NCI-H1105 treated with DMSO at 0.1 percent for 48 hours (cell line): ENCODE measurements around the gene ABLIM2.

Source experiments
- DNase-seq: peaks from one replicate; lab custom pipeline; 2025; lab: John Stamatoyannopoulos, UW

ABLIM2 gene

GRCh38 chr4:8103421-8104390, 54.9 kb downstream of the ABLIM2 start:
- no peak for DNase-seq

GRCh38 chr4:8102831-8103230, 55.8 kb downstream of the ABLIM2 start:
- no peak for DNase-seq

- no peak for DNase-seq
Observed at GRCh38 chr4:8102076-8102355, 56.6 kb downstream of the ABLIM2 start.

- DNase-seq: no peak
Observed at GRCh38 chr4:8101213-8102075, 57.2 kb downstream of the ABLIM2 start.

GRCh38 chr4:8099981-8100464, 58.6 kb downstream of the ABLIM2 start:
- no peak for DNase-seq

- no peak for DNase-seq
Observed at GRCh38 chr4:8098506-8098905, 60.1 kb downstream of the ABLIM2 start.

- no peak for DNase-seq
Observed at GRCh38 chr4:8097721-8098345, 60.8 kb downstream of the ABLIM2 start.

- DNase-seq: no peak
Observed at GRCh38 chr4:8097141-8097541, 61.5 kb downstream of the ABLIM2 start.

GRCh38 chr4:8096690-8097061, 61.9 kb downstream of the ABLIM2 start:
- no peak for DNase-seq

GRCh38 chr4:8095956-8096689, 62.5 kb downstream of the ABLIM2 start:
- DNase-seq: no peak

- no peak for DNase-seq
Observed at GRCh38 chr4:8093587-8094274, 64.9 kb downstream of the ABLIM2 start.

GRCh38 chr4:8092282-8092681, 66.3 kb downstream of the ABLIM2 start:
- no peak for DNase-seq

- DNase-seq: no peak
Observed at GRCh38 chr4:8090744-8091301, 67.8 kb downstream of the ABLIM2 start.

GRCh38 chr4:8090312-8090711, 68.3 kb downstream of the ABLIM2 start:
- no peak for DNase-seq

GRCh38 chr4:8089862-8090261, 68.8 kb downstream of the ABLIM2 start:
- no peak for DNase-seq

- DNase-seq: no peak
Observed at GRCh38 chr4:8088966-8089491, 69.6 kb downstream of the ABLIM2 start.

GRCh38 chr4:8087921-8088495, 70.6 kb downstream of the ABLIM2 start:
- no peak for DNase-seq

- DNase-seq: no peak
Observed at GRCh38 chr4:8086783-8087445, 71.7 kb downstream of the ABLIM2 start.

GRCh38 chr4:8085491-8086117, 73.0 kb downstream of the ABLIM2 start:
- no peak for DNase-seq
